Cardiac muscle cell (in vitro differentiated cells and primary cell): ENCODE measurements around the gene KYAT1. TPM values are rescaled to one million over a fixed set of nuclear protein-coding genes. Genes with fewer than 3 reads are reported as not detected.

Experiments
- DNase-seq, 2 donors: peaks; one replicate each; pipeline versions ENCODE4 v3.0.0 to v3.0.0-alpha.2; 2010 to 2017; ENCODE audit warnings: low read depth in 1 of 2, low spot score in 1 of 2
- H3K27ac ChIP-seq: fragments of 200-600 bp; sonication (generic); 2 replicates; pipeline ENCODE4 v1.5.1; 2016
- H3K27me3 ChIP-seq: fragments of 200-600 bp; sonication (generic); 2 replicates; pipeline ENCODE4 v1.6.0; 2016; ENCODE audit warnings: control low read depth
- H3K36me3 ChIP-seq: fragments of 200-600 bp; sonication (generic); 2 replicates; pipeline ENCODE4 v1.5.1; 2016; ENCODE audit warnings: control low read depth
- H3K4me1 ChIP-seq: fragments of 200-600 bp; sonication (generic); 2 replicates; pipeline ENCODE4 v1.8.1; 2017; ENCODE audit warnings: low read depth, mild to moderate bottlenecking, mixed run types
- H3K4me3 ChIP-seq: fragments of 200-600 bp; sonication (generic); 2 replicates; pipeline ENCODE4 v1.5.1; 2016; ENCODE audit warnings: mild to moderate bottlenecking
- H3K9me3 ChIP-seq: fragments of 200-600 bp; sonication (generic); 2 replicates; pipeline ENCODE4 v1.5.1; 2017; ENCODE audit warnings: low read depth, mild to moderate bottlenecking, control low read depth
- CTCF ChIP-seq: IDR thresholded peaks from 2 replicates; pipeline ENCODE4 v1.5.1; 2012; ENCODE audit warnings: low read depth, mild to moderate bottlenecking, low read length
- polyA plus RNA-seq: library from polyadenylated mRNA; unstranded; fragments of >200 nt; fragmentation: Nextera tagmentation; extraction: Ambion mirVana; gene quantifications from 2 replicates; pipeline ENCODE4 v1.2.1, GENCODE V29; 2016
- total RNA-seq: library from RNA; depleted of rRNA; stranded (reverse); fragments of >200 nt; gene quantifications from 2 replicates; pipeline ENCODE4 v1.2.3, GENCODE V29; 2016

Gene KYAT1
- total and polyA plus RNA-seq, 2 experiments from 2014 or later: 23.3 to 36.9 TPM

GRCh38 chr9:128828719-128829452 lies 52.9 kb downstream of the KYAT1 start:
- no peak for TF ChIP-seq CTCF

GRCh38 chr9:128828267-128828666 lies 53.5 kb downstream of the KYAT1 start:
- H3K27ac ChIP-seq: no peak overlapping the region
- H3K4me1 ChIP-seq: peaks cover 5% of the 10 kb centered on the region
- H3K9me3 ChIP-seq: no peaks in the 10 kb centered on the region
- no peaks in the 10 kb centered on the region for H3K27me3 ChIP-seq
- no peak overlapping the region for H3K4me3 ChIP-seq
- TF ChIP-seq CTCF: no peak
- H3K36me3 ChIP-seq: peaks cover 16% of the 10 kb centered on the region
- DNase-seq: no peak

More at GRCh38 chr9:128828719-128829452, 52.9 kb downstream of the KYAT1 start:
- Histone ChIP-seq H3K27me3 (no peaks in the 10 kb centered on the region), H3K27ac (peak overlapping the region; percentile 49), H3K36me3 (peaks cover 16% of the 10 kb centered on the region), H3K4me1 (peaks cover 5% of the 10 kb centered on the region), H3K4me3 (peak overlapping the region; percentile 81), H3K9me3 (no peaks in the 10 kb centered on the region)
- no peak for DNase-seq

- H3K27ac ChIP-seq: no peak overlapping the region
- peaks cover 5% of the 10 kb centered on the region for H3K4me1 ChIP-seq
- H3K27me3 ChIP-seq: no peaks in the 10 kb centered on the region
- H3K4me3 ChIP-seq: no peak overlapping the region
- H3K36me3 ChIP-seq: peaks cover 22% of the 10 kb centered on the region
- no peak for DNase-seq
- H3K9me3 ChIP-seq: no peaks in the 10 kb centered on the region
- TF ChIP-seq CTCF: no peak
Observed at GRCh38 chr9:128825923-128826700, 55.6 kb downstream of the KYAT1 start.

GRCh38 chr9:128824911-128825310 lies 56.8 kb downstream of the KYAT1 start:
- no peak for DNase-seq
- no peak for TF ChIP-seq CTCF
- H3K36me3 ChIP-seq: peaks cover 22% of the 10 kb centered on the region

GRCh38 chr9:128823903-128824406 lies 57.8 kb downstream of the KYAT1 start:
- no peak for DNase-seq
- H3K9me3 ChIP-seq: no peaks in the 10 kb centered on the region
- H3K27ac ChIP-seq: no peak overlapping the region
- TF ChIP-seq CTCF: no peak
- H3K4me1 ChIP-seq: peaks cover 14% of the 10 kb centered on the region
- no peaks in the 10 kb centered on the region for H3K27me3 ChIP-seq
- no peak overlapping the region for H3K4me3 ChIP-seq
- peaks cover 22% of the 10 kb centered on the region for H3K36me3 ChIP-seq

More at GRCh38 chr9:128824911-128825310, 56.8 kb downstream of the KYAT1 start:
- H3K27me3 ChIP-seq: no peaks in the 10 kb centered on the region
- no peak overlapping the region for H3K4me3 ChIP-seq
- no peak overlapping the region for H3K27ac ChIP-seq
- no peaks in the 10 kb centered on the region for H3K9me3 ChIP-seq
- peaks cover 8% of the 10 kb centered on the region for H3K4me1 ChIP-seq
